Fibroblast of pulmonary artery (primary cell): ENCODE results near the gene SPTLC3.

Source experiments
- DNase-seq: peaks from one replicate; pipeline ENCODE4 v3.0.0-alpha.2; 2010; ENCODE audit warnings: low read depth
- H3K4me3 ChIP-seq: replicated peaks from 2 replicates; pipeline ENCODE4 v1.5.1; 2011; ENCODE audit warnings: low read depth, mild to moderate bottlenecking, control low read depth, low read length, moderate library complexity
- CTCF ChIP-seq: IDR thresholded peaks from 2 replicates; pipeline ENCODE4 v1.5.1; 2011; ENCODE audit warnings: mild to moderate bottlenecking, control low read depth, low read length, inconsistent platforms; ENCODE audit errors: missing control alignments

Gene SPTLC3

GRCh38 chr20:13113731-13114130, 105.0 kb downstream of the SPTLC3 start:
- TF ChIP-seq CTCF = no peak
- H3K4me3 ChIP-seq = no peak overlapping the region
- no peak for DNase-seq

GRCh38 chr20:13117200-13117599, 108.4 kb downstream of the SPTLC3 start:
- no peak for TF ChIP-seq CTCF
- no peak for DNase-seq

GRCh38 chr20:13118676-13119075, 109.9 kb downstream of the SPTLC3 start:
- TF ChIP-seq CTCF = no peak
- no peak for DNase-seq
- no peak overlapping the region for H3K4me3 ChIP-seq

More at GRCh38 chr20:13117200-13117599, 108.4 kb downstream of the SPTLC3 start:
- no peak overlapping the region for H3K4me3 ChIP-seq

- DNase-seq = peak; percentile 77
- TF ChIP-seq CTCF = peak; percentile 98
- no peak overlapping the region for H3K4me3 ChIP-seq
These were observed 110.8 kb downstream of the SPTLC3 start for GRCh38 chr20:13119583-13119982.

GRCh38 chr20:13120471-13120870, 111.7 kb downstream of the SPTLC3 start:
- no peak for TF ChIP-seq CTCF
- H3K4me3 ChIP-seq = no peak overlapping the region
- DNase-seq = no peak

GRCh38 chr20:13121840-13122515, 113.2 kb downstream of the SPTLC3 start:
- TF ChIP-seq CTCF = no peak
- DNase-seq = no peak
- H3K4me3 ChIP-seq = no peak overlapping the region

- no peak for DNase-seq
- no peak for TF ChIP-seq CTCF
- no peak overlapping the region for H3K4me3 ChIP-seq
These were observed 116.7 kb downstream of the SPTLC3 start for GRCh38 chr20:13125486-13125885.
